HG03558 (cell line): Measurements from ENCODE around the gene DCT.
"Not testable (repeated sequence)": the region's sequence is repeated elsewhere in the genome, so short reads cannot be mapped to it uniquely, and the experiment has no call there.

ENCODE experiments used
- ATAC-seq: cut with Tn5 transposase; IDR thresholded peaks from one replicate; pipeline ENCODE4 v1.9.1; 2021; ENCODE audit warnings: moderate number of reproducible peaks; ENCODE audit not compliant: unreplicated experiment; ENCODE audit errors: extremely low read depth

DCT gene

GRCh38 chr13:94479616-94480015, at the start of gene DCT:
Gene DCT, minus strand, starts transcription at chr13:94479682. Its CDS starts 427 bp downstream, at chr13:94479255.
- no peak for ATAC-seq

DNA sequence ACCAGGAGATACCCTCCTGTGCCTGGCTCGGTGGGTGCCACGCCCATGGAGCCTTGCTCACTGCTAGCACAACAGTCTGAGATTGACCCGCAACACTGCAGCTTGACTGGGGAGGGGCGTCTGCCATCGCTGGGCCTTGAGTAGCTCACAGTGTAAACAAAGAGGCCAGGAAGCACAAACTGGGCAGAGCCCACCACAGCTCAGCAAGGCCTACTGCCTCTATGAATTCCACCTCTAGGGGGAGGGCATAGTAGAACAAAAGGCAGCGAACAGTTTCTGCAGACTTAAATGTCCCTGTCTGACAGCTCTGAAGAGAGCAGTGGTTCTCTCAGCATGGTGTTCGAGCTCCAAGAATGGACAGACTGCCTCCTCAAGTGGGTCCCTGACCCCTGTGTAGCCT, 47.5 kb upstream of the DCT start:
- ATAC-seq: not testable (repeated sequence)

DNA sequence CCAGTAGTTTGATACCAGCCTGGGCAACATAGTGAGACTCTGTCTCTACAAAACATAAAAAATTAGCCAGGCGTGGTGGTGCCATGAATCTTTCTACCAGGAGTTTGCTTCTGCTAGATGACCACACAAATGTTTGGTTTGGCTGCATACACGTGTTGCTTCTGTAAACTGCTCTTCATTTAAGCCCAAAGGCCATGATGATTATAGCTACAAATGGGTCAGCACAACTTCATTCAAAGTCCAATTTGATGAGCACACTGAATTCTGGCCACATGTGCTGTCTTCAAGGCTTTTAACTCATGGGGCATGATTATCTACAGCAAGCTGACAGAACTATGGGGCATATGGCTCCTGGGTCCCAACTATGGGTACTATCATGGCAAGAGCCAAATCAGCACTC, 46.3 kb upstream of the DCT start:
- ATAC-seq: no peak

DNA sequence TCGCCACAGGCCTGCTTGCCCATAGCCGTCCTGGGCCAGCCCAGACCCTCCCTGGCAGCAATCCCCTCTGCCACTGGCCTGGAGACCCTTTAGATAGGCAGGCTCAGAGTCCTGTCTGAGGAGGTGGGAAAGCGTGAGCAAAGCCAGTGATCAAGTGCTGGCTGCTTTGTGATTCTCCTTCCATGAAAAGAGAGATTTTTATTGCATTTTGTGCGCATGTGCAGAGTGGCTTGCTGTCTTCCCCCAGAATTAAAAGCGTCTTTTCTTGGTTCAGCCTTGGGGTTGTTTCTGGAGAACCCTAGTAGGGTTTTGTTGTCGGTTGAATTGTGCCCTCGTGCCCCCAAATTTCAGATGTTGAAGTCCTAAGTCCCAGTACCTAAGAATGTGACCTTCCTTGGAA, 44.9 kb upstream of the DCT start:
- no peak for ATAC-seq

GRCh38 chr13:94520001-94520400, 40.5 kb upstream of the DCT start:
- no peak for ATAC-seq

- ATAC-seq: no peak
These were observed 37.0 kb upstream of the DCT start for GRCh38 chr13:94516456-94516855.

- ATAC-seq: no peak
These were observed 36.4 kb upstream of the DCT start for GRCh38 chr13:94515911-94516310.

GRCh38 chr13:94515374-94515773, 35.9 kb upstream of the DCT start:
- ATAC-seq: no peak

DNA sequence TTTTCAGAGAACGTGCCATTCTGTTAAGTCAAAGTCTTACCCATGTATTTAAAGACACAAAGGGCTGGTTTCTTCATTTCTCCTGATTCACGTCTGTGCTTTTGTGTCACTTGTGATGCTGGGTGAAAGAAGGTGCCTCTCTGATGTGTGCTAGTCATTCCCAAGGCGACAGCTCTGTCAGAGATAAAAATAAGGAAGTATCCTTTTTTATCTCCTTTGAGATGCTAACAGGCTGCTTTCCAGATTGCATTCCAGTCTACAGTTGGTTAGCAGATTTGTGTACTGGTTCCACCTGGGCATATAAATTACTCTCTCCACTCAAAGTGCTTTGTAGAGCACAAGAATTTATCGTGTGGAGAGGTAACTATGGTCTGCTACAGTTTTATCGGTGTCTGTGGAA, 33.5 kb upstream of the DCT start:
- no peak for ATAC-seq

DNA sequence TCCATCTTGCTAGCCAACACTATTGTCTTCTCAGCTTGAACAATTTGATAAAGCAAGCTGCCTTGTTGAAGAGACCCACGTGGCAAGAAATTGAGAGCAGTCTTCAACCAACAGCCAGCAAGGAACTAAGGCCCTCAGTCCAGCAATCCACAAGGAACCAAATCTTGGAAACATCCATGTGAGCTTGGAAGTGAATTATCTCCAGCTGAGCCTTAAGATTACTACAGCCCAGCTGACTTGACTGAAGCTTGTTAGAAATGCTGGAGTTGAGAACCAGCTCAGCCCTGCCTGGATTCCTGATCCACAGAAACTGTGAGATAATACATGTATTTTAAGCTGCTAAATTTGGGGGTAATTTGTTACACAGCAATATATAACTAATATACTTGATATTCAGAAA, 26.2 kb upstream of the DCT start:
- ATAC-seq: no peak

- no peak for ATAC-seq
These were observed 24.4 kb upstream of the DCT start for GRCh38 chr13:94503851-94504250.

DNA sequence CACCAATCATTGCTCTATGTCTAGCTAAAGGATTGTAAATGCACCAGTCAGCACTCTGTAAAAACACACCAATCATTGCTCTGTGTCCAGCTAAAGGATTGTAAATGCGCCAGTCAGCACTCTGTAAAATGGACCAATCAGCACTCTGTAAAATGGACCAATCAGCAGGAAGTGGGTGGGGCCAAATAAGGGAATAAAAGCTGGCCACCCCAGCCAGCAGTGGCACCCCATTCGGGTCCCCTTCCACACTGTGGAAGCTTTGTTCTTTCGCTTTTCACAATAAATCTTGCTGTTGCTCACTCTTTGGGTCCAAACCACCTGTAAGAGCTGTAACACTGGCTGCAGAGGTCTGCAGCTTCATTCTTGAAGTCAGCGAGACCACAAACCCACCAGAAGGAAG, 19.3 kb upstream of the DCT start:
- ATAC-seq: not testable (repeated sequence)

GRCh38 chr13:94495806-94496205, 16.3 kb upstream of the DCT start:
- no peak for ATAC-seq

DNA sequence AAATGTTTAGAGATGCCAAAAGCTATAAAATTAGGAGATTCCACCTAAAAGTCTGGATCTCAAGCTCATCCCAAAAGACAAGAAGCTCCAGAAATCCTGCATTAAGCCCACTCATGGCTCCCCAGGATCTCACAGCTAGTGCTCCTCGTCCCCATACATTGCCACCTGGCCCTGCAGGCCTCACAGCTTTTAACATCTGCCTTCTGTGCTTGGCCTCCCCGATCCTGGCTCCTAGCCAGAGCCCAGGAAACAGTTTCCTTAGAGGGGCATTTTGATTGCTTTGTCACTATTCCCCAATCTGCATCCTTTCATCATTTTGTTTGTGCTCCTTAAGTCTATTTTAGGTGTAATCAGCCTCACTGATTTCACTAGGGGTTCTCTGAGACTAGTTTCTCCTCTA, 14.5 kb upstream of the DCT start:
- ATAC-seq: no peak

- ATAC-seq: no peak
These were observed 7.6 kb upstream of the DCT start for GRCh38 chr13:94487043-94487442.

GRCh38 chr13:94483970-94484369, 4.5 kb upstream of the DCT start:
- no peak for ATAC-seq

DNA sequence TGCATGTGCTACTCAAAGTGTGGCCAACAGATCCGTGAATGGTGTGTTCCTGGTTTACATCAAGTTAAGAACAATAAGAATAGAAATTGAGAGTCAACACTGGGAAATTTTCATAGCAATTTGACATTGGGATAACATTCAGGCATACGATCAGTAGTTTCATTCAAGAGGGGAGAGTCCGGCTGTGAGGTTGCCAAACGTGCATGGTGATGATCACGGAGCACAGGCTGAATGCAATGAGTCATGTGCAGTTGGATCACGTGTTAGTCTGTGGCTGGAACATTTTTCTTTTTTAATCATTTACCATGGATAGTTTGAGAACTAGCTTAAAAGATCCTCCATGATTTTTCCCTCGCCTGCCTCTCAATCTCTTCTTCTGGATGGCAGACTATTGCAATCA, 2.5 kb upstream of the DCT start:
- no peak for ATAC-seq

DNA sequence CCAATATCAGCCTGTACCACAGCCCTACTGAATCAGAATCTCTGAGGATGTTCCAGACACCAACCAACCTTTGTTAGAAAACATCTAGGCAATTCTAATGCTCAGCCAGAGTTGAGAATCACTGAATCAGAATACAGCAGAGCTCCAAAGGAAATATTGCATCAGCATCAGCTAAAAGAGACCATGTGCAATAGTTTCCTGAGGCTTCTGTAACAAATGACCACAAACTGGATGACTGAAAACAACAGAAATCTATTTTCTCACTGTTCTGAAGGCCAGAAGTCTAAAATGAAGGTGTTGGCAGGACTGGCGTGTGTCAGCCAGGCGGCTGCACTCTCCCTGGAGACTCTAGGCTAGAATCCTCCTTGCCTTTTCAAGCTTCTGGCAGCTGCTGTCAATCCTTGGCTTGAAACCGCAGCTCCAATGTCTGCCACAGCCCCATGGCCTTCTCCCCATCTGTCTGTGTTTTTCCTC, 1.2 kb upstream of the DCT start:
- no peak for ATAC-seq

DNA sequence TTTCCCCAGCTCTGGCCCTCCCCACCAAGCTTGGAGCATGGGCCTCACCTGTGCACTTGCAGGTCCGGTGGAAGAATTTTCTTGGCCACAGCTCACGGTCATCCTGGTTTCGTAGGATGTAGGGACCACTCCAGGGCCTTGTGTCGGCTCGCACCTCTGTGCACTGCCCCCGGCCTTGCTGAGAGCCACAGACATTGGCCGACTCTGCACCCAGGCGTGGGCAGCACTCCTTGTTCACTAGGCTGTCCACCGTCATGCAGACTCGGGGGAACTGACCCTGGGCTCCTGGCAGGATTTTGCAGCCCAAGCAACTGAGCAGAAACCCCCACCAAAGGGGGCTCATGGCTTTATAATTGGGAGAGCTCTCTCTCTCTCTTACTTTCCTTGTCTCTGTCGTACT, 569 bp downstream of the DCT start:
- no peak for ATAC-seq

DNA sequence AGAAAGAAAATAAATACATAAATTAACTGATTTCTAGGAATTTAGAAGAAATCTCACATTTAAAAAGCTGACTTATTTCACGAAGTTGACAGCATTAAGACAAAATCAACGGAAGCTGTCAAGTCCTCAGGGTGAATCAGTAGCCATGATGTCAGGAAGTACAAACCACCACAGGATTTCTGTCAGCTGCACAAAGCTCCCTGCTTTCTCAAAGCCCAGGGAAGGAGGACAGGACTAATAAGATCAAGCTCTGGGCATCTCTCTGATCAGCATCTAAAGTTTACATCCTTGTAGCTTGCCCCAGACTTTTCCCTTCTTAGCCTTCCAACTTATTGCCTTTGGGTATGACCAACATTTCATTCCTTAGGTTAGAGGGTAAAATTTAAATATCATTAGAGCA, 9.4 kb downstream of the DCT start:
- ATAC-seq: no peak

DNA sequence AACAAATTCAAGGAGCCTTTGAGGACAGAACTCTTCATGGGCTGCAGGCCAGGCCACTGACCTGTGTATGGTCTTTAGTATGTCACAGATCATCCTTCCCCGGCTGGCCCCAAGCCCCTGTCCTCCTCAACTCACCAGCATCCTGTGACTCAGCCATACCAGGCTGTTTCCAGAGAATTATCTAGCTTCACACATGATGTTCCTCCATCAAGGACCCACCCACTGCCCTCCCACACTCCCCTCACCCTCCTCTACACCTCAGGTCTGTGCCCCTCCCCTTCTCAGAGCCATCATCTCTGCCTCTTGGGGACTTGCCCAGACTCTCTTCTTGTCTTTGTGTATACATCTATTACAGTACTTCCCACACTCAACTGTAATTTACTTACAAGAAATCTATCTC, 14.7 kb downstream of the DCT start:
- ATAC-seq: no peak

DNA sequence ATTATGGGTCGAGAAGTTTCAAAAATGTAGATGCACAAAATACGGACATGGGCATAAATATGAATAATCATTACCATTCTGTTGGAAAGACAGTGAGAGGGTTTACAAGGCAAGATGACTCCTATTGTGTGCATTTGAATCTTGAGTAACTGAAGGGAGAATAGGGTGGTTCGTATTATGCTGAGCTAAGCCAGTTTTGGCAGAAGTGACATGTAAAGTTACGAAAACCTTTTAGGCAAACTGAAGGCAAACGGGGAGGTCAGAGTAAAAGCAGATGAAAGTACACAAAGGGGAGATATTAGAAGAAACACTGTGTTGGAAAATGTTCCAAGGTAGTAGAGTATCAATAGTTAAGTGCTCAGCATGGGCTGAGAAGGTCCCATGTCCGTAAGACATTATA, 16.8 kb downstream of the DCT start:
- ATAC-seq: no peak

DNA sequence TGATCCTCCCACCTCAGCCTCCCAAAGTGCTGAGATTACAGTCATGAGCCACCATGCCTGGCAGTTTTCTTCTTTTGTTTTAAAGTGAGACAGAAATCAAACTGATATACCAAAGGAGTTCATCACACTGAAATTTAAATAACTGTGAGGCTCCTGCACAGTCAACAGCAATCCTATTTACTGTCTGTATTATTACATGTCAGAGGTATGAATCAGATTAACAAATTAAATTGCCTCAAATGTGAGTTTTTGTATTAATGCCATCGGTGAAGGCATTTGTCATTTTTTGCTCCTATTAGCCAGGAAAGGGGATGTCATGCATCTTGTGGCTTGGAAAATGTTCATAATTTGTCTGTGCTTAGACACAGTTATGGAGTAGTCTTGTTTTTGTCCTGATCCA, 20.4 kb downstream of the DCT start:
- no peak for ATAC-seq
